ENCODE measurements around the gene DLG5. TPM values are rescaled to one million over a fixed set of nuclear protein-coding genes. Genes with fewer than 3 reads are reported as not detected.

Gene DLG5
- total and polyA plus RNA-seq, 4 donors: 6.6 to 33.2 (median 15.8) TPM

DNA sequence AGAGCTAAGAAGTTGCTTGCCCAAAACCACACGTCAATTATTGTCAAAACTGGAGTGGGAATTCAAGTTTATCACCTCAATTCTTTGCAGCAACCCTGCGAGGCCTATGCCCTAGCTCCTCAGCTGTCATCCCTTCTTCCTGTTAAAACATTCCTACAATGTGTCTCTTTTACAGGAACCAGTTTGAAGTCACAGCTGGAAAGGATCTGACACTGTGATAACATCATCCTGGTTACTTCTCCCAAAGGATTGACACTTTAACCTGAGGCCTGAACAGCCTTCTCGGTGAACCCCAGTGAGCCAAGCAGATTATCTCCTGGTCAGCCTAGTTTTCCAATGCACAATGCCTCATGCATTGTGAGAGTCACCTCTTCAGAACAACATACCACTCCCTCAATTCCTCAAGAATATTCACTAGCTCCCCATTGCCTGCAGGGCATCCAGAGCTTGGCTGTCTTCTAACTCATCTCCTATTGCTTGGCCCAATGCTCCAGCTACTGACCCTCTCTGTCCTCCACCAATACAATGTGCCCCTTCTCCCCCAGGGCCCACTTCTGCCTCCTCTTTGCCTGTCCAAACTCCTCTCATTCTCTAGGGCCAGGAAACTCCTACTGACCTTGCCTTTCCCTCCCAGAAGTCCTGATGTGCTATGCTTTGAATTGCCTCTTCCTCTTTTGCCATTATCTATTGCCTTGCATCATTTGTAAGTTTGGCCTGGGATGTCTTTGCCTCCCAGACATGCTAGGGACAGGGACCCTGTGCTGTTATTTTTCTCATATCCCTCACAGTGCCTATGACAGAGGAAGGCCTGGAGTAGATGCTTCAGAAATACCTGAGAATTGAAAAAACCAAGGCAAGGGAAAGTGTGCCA lies 10.4 kb upstream of the DLG5 start:
- no peak for ATAC-seq (ENCODE audit: insufficient read depth, low FRiP score)
- Histone ChIP-seq H3K4me3 (no peak overlapping the region), H3K4me1 (ENCODE audit: control insufficient read depth in 5 of 5, insufficient read depth in 5 of 5, low read length in 5 of 5) (peaks cover 0 to 15% (median 10%) of the 10 kb centered on the region in 5 donors), H3K27ac (ENCODE audit: low read depth in 1 of 2, low read length in 1 of 2) (no peak overlapping the region), H3K9ac (ENCODE audit: insufficient read depth in 1 of 2, low read length in 2 of 2) (no peak overlapping the region), H3K36me3 (ENCODE audit: control insufficient read depth in 4 of 4, insufficient read depth in 4 of 4, low read length in 4 of 4) (no peaks in the 10 kb centered on the region), H3K27me3 (ENCODE audit: control insufficient read depth in 3 of 3, insufficient read depth in 3 of 3, low read length in 2 of 3) (no peaks in the 10 kb centered on the region), H3K9me3 (ENCODE audit: control insufficient read depth in 4 of 4, insufficient read depth in 3 of 4, low read length in 3 of 4) (no peaks in the 10 kb centered on the region)
- no peak for DNase-seq
- 83 to 88% methylated on average over 3 of the region's 3 CpGs for WGBS, 2 donors
- TF ChIP-seq, protein P1, sequence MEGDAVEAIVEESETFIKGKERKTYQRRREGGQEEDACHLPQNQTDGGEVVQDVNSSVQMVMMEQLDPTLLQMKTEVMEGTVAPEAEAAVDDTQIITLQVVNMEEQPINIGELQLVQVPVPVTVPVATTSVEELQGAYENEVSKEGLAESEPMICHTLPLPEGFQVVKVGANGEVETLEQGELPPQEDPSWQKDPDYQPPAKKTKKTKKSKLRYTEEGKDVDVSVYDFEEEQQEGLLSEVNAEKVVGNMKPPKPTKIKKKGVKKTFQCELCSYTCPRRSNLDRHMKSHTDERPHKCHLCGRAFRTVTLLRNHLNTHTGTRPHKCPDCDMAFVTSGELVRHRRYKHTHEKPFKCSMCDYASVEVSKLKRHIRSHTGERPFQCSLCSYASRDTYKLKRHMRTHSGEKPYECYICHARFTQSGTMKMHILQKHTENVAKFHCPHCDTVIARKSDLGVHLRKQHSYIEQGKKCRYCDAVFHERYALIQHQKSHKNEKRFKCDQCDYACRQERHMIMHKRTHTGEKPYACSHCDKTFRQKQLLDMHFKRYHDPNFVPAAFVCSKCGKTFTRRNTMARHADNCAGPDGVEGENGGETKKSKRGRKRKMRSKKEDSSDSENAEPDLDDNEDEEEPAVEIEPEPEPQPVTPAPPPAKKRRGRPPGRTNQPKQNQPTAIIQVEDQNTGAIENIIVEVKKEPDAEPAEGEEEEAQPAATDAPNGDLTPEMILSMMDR (IDR thresholded peaks at IDR 0.05; ENCODE audit: control extremely low read depth, extremely low read depth): no peak

DNA sequence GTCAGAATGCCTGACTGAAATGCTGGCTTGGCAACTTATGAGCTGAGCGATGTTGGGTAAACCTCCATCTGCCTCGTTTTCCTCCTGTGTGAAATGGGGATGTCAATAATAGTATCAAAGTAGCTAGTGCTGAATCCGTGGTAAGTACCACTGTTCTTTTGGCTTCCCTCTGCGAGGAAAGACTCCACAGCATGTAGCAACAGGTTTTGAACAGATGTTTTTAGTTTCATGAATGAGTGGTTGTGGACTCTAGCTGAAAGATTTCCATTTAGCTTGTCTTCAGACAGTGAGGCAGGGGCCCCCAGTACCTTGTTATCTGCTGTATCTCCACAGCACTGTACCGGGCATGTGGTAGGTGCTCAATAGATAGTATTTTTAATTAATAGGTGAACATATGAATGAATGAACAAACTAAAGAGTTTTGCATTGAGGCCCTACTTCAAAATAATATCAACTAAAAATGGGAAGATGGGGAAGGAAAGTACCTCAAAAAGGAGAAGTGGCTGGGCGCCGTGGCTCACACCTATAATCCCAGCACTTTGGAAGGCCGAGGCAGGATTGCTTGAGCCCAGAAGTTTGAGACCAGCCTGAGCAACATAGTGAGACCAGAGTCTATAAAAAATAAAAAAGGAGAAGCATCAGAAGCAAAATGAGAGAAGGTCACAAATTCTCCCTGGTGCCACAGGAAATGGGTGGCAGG lies 5.6 kb upstream of the DLG5 start:
- peaks cover 0 to 11% (median 5%) of the 10 kb centered on the region in 5 donors for H3K4me1 ChIP-seq (ENCODE audit: control insufficient read depth in 5 of 5, insufficient read depth in 5 of 5, low read length in 5 of 5)
- WGBS, 2 donors: 69 to 78% methylated on average over 8 of the region's 8 CpGs
- ATAC-seq (ENCODE audit: insufficient read depth, low FRiP score): no peak
- TF ChIP-seq, protein P1 (IDR thresholded peaks at IDR 0.05; ENCODE audit: control extremely low read depth, extremely low read depth): no peak
- no peak overlapping the region for H3K4me3 ChIP-seq
- no peaks in the 10 kb centered on the region for H3K9me3 ChIP-seq (ENCODE audit: control insufficient read depth in 4 of 4, insufficient read depth in 3 of 4, low read length in 3 of 4)
- H3K9ac ChIP-seq (ENCODE audit: insufficient read depth in 1 of 2, low read length in 2 of 2): no peak overlapping the region
- H3K27ac ChIP-seq (ENCODE audit: low read depth in 1 of 2, low read length in 1 of 2): no peak overlapping the region
- no peaks in the 10 kb centered on the region for H3K27me3 ChIP-seq (ENCODE audit: control insufficient read depth in 3 of 3, insufficient read depth in 3 of 3, low read length in 2 of 3)
- no peaks in the 10 kb centered on the region for H3K36me3 ChIP-seq (ENCODE audit: control insufficient read depth in 4 of 4, insufficient read depth in 4 of 4, low read length in 4 of 4)
- DNase-seq: no peak

DNA sequence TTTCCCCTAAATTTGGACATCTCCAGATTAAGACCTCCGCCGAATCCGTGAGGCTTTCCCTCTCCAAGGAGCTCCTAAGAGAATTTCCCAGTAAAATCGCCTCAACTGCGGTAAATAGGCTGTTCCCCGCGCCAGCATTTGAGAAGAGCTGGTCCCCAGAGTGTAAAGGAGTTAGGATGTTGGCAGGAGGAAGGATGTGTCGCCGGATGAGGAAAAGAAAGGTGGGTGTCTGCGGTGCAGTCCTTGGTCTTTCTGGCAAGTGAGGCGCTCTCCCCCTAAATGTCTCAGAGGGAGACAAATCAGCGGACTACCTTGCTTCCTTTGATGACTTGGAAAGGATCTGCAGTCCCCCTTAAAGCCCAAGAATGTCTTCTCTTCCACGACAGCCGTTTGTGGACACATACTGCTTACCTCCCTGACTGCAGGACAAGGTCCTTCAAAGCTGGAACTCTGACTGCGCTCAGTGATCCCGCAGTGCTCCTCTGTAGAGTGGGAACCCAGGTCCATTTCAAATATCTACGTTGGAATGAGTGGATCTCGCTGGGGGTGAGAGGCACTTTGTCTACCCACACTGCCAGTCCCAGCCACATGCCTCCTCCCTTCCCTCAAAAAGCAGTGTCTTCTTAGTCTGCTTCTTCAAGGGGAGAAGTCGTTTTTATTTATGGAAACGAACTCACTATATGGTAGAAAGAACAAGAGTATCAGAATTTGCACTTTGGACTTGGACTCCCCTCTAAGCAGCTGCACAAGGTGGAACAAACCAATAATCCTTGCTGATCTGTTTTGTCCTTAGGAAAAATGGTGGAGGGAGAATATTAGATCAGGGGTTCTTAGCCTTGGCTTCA lies 1.1 kb upstream of the DLG5 start:
- no peak overlapping the region for H3K4me3 ChIP-seq
- no peaks in the 10 kb centered on the region for H3K36me3 ChIP-seq (ENCODE audit: control insufficient read depth in 4 of 4, insufficient read depth in 4 of 4, low read length in 4 of 4)
- ATAC-seq (ENCODE audit: insufficient read depth, low FRiP score) (no peak), DNase-seq (no peak)
- peak overlapping the region; percentile 14 to 43 for H3K27ac ChIP-seq (ENCODE audit: low read depth in 1 of 2, low read length in 1 of 2)
- TF ChIP-seq, protein P1 (IDR thresholded peaks at IDR 0.05; ENCODE audit: control extremely low read depth, extremely low read depth): no peak
- WGBS, 2 donors: 20 to 24% methylated on average over 20 of the region's 20 CpGs
- H3K27me3 ChIP-seq (ENCODE audit: control insufficient read depth in 3 of 3, insufficient read depth in 3 of 3, low read length in 2 of 3): no peaks in the 10 kb centered on the region
- H3K9me3 ChIP-seq (ENCODE audit: control insufficient read depth in 4 of 4, insufficient read depth in 3 of 4, low read length in 3 of 4): no peaks in the 10 kb centered on the region
- H3K9ac ChIP-seq (ENCODE audit: insufficient read depth in 1 of 2, low read length in 2 of 2): peak overlapping the region in 1 of 2 donors; percentile 26
- peaks cover 4 to 23% (median 13%) of the 10 kb centered on the region in 5 donors for H3K4me1 ChIP-seq (ENCODE audit: control insufficient read depth in 5 of 5, insufficient read depth in 5 of 5, low read length in 5 of 5)
